Stimulated activated CD4-positive, alpha-beta T cell treated with anti-CD3 and anti-CD28 coated beads, TNF-alpha, amount 100 ng/mL, for 48 hours (primary cell): ENCODE measurements around the gene PAF1.

Experiments used
- DNase-seq, 3 donors: peaks; one replicate each; pipeline ENCODE4 v3.0.0-alpha.2; 2020; ENCODE audit warnings: low read depth in 3 of 3

Gene PAF1

GRCh38 chr19:39417463-39418181 lies 26.7 kb upstream of the PAF1 start:
- no peak for DNase-seq

- DNase-seq = no peak
Observed at GRCh38 chr19:39416152-39417120, 25.5 kb upstream of the PAF1 start.

DNA sequence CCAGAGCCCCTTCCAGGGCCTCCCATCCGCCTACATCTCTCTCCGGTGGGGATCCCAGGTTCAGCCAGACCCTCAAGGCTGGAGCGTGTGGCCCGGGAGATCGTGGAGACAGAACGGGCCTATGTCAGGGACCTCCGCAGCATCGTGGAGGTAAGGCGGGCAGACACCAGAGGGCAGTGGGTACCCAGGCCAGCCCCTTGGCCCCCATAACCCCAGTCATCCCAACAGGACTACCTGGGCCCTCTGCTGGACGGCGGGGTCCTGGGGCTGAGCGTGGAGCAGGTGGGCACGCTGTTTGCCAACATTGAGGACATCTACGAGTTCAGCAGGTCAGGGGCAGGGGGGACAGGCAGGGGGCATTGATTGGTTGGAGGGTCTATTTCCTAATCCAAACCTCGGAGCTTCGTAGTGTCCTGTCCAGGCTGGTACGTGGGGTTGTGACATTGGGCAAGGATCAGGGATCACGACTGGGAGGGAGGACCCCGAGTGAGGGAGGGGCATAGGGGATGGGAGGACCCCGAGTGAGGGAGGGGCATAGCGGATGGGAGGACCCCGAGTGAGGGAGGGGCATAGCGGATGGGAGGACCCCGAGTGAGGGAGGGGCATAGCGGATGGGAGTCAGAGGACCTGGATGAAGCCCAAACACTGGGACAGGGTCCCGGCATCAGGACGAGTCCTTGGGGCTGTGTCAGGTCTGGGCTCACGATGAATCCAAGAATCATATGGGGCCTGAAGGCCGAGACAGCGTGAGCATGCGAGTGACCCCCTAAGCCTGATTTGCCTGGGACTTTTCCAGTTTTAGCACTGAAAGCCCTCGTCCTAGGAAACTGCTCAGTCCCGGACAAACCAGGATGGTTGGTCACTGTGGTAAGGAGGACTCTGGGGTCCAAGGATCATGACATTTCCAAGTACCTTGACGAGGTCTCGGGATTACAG lies 24.5 kb upstream of the PAF1 start:
- DNase-seq = no peak

GRCh38 chr19:39413911-39414608 lies 23.2 kb upstream of the PAF1 start:
- no peak for DNase-seq

- DNase-seq = no peak
Observed at GRCh38 chr19:39413272-39413910, 22.5 kb upstream of the PAF1 start.

DNA sequence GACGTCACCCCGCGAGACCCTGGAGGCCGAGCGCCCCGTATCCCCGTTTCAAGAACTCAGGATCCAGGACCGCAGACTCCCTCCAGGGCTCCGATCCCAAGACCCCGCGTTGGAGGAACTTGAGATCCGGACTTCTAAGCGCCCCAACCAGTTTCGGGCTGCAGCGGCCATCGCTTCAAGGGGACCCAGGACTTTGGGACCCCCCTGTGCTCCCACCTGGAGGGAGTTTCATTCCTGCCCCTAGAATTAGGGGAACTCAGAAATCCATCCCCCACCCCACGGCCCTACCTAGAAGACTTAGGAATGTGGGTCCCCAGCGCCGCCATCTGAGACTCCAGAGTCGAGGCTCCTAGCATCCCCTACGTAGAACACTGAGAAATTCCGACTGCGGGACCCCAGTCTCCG lies 22.0 kb upstream of the PAF1 start:
- no peak for DNase-seq

- DNase-seq = peak; percentile 91 to 99 (median 96)
Observed at GRCh38 chr19:39412100-39412866, 21.4 kb upstream of the PAF1 start, which contains the start of gene PLEKHG2. Gene PLEKHG2, plus strand, starts transcription at chr19:39412669. Its CDS starts 1,418 bp downstream, at chr19:39414087.

DNA sequence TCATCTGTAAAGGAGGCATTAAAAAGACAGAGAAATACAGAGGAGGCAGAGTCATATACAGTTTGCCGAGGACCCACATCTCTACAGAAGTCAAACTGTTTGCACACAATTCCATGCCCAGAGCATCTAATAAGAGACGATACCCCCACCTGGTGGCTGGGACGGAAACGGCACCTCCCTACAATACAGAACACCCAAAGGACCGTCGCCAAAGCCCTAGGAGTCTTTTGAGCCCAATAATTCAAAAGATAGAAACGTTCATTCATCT lies 20.9 kb upstream of the PAF1 start:
- DNase-seq = peak; percentile 82 to 89 (median 85)

DNA sequence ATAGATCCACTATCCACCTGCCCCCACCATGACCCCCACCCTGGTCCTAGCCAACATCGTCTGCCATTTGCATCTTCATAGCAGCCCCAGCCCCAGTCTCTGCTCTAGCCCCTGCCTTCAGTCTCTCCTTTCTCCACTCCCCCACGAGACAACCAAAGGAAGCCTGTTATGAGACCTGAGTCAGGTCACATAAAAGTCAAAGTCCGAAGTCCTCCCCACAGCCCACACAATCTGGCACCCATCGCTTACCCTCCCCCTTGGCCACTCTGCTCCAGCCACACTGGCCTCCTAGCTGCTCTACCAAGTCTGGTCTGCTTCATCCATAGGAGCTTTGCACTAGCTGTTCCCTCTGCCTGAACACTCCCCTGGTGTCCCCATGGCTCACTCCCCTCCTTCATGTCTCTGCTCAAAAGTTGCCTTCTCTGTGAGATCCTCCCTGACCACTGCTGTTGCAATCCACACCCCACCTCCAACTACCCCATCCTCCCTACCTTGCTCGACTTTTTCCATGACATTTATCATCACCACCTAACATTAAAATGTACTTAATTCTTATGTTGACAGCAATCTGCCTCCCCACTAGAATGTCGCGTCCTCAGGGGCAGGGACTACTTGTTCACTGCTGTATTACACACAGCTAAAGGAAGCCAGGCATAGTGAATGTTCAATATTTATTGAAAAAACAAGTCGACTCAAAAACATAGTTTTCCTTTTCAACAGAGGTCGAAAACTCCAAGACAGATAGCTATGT lies 20.4 kb upstream of the PAF1 start:
- no peak for DNase-seq

DNA sequence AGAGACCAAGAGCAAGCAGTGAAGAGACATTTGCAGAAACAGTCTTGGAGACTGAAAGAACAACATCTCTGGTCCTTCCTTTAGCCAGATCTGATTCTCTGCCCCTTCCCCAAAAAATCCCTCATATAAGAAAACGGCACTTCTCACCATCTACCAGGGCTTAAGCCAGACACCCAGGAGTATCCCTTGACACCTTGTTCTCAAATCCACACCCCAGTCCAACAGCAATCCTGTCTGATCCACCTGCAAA lies 19.9 kb upstream of the PAF1 start:
- no peak for DNase-seq

- peak in 1 of 3 donors; percentile 36 for DNase-seq
Observed at GRCh38 chr19:39410017-39410830, 19.3 kb upstream of the PAF1 start.

GRCh38 chr19:39409208-39410016 lies 18.5 kb upstream of the PAF1 start:
- DNase-seq = peak; percentile 60 to 81 (median 71)

GRCh38 chr19:39408392-39409207 lies 17.7 kb upstream of the PAF1 start:
- DNase-seq = no peak

DNA sequence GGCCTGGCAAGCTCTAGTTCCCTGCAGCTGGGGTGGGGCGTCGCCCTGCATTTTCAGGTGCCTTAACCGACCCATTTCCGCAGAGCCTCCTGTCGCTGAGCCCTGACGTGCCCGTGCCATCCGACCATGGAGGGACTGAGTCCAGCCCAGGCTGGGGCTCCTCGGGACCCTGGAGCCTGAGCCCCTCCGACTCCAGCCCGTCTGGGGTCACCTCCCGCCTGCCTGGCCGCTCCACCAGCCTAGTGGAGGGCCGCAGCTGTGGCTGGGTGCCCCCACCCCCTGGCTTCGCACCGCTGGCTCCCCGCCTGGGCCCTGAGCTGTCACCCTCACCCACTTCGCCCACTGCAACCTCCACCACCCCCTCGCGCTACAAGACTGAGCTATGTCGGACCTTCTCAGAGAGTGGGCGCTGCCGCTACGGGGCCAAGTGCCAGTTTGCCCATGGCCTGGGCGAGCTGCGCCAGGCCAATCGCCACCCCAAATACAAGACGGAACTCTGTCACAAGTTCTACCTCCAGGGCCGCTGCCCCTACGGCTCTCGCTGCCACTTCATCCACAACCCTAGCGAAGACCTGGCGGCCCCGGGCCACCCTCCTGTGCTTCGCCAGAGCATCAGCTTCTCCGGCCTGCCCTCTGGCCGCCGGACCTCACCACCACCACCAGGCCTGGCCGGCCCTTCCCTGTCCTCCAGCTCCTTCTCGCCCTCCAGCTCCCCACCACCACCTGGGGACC lies 16.9 kb upstream of the PAF1 start:
- no peak for DNase-seq

- no peak for DNase-seq
Observed at GRCh38 chr19:39407410-39407659, 16.4 kb upstream of the PAF1 start.

- DNase-seq = peak; percentile 77 to 87 (median 80)
Observed at GRCh38 chr19:39406656-39407409, 15.9 kb upstream of the PAF1 start, which contains the start of gene ZFP36. Gene ZFP36, plus strand, starts transcription at chr19:39406847. Its CDS starts 58 bp downstream, at chr19:39406905.
